Astrocyte of the cerebellum (primary cell): ENCODE measurements around the gene TTYH3.
"Not testable (repeated sequence)": the region's sequence is repeated elsewhere in the genome, so short reads cannot be mapped to it uniquely, and the experiment has no call there.

Experiments
- DNase-seq: peaks from one replicate; pipeline ENCODE4 v3.0.0-alpha.2; 2011; ENCODE audit warnings: low read depth
- H3K4me3 ChIP-seq: 2 replicates; pipeline ENCODE4 v1.5.1; 2011; ENCODE audit warnings: mild to moderate bottlenecking, low read depth, low read length, moderate library complexity
- in situ Hi-C: cut with HindIII; loops from 2 replicates; pipeline ENCODE4 v1.10.0; 2017; ENCODE audit warnings: low sequenced_read_pairs
- TF ChIP-seq, protein P1 (sequence below): IDR thresholded peaks from 2 replicates; pipeline ENCODE4 v1.5.1; 2012; ENCODE audit warnings: low read length, low read depth, moderate library complexity, mild to moderate bottlenecking; ENCODE audit errors: missing control alignments

Gene TTYH3

DNA sequence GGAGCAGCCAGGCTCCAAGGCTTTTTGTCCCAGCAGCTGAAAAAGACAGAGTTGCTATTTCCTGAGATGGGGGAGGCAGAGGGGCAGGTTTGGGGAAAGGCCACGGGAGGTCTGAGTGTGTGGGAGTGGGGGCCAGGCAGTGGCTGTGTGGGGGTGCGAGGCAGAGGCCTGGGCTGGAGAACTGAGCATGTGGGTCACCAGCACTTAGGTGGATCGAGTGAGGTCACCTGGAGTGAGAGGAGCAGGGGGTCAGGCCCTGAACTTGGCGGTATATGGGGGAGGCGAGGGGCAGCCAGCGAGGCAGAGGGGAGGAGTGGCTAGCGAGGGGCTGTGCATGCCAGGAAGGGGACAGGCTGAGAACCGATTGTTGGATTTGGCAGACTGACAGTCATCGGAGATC lies 44.7 kb upstream of the TTYH3 start:
- in situ Hi-C loops, result no loop called here
- no peak for DNase-seq
- TF ChIP-seq, protein P1, sequence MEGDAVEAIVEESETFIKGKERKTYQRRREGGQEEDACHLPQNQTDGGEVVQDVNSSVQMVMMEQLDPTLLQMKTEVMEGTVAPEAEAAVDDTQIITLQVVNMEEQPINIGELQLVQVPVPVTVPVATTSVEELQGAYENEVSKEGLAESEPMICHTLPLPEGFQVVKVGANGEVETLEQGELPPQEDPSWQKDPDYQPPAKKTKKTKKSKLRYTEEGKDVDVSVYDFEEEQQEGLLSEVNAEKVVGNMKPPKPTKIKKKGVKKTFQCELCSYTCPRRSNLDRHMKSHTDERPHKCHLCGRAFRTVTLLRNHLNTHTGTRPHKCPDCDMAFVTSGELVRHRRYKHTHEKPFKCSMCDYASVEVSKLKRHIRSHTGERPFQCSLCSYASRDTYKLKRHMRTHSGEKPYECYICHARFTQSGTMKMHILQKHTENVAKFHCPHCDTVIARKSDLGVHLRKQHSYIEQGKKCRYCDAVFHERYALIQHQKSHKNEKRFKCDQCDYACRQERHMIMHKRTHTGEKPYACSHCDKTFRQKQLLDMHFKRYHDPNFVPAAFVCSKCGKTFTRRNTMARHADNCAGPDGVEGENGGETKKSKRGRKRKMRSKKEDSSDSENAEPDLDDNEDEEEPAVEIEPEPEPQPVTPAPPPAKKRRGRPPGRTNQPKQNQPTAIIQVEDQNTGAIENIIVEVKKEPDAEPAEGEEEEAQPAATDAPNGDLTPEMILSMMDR, result no peak
- no peak overlapping the region for H3K4me3 ChIP-seq

DNA sequence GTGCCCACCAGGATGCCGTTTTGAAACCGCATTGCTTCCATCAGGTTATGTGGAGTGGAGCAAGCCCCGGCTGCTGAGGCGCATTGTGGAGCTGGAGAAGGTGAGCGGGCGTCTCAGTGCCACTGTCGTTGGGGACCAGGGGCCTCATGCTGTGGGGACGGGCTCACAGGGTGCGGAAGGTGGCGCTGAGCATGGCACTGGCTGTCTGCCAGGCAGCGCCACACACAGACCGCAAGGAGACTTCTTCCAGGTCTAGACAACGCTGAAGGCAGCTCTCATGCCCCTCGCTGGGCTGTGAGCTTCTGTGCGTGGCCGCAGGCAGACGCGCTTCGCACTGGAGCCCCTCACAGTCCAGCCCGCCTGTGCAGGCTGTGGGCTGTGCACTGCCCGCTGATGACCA lies 44.0 kb upstream of the TTYH3 start:
- no peak overlapping the region for H3K4me3 ChIP-seq

DNA sequence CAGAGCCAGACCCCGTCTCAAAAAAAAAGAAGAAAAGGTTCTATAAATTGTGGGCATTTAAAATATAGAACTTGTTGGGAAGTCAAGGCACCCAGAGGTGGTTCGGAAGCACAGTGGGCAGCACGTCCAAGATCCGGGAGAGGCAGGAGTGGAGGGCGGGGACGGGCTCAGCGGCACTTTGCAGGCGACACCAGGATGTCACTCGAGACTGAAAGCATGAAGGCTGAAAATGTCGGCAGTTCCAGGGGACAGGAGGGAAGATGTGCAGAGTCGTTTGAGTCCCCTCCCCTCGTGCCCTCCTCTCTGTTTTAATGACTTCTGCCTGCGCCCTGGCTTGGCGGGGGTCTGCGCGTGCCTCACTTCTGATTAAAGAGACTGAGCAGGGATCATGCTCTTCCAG lies 42.4 kb upstream of the TTYH3 start:
- no peak for DNase-seq
- in situ Hi-C loops, result no loop called here
- no peak overlapping the region for H3K4me3 ChIP-seq
- TF ChIP-seq, protein P1, result no peak

More for the DNA sequence above, 44.0 kb upstream of the TTYH3 start:
- in situ Hi-C loops, result no loop called here
- TF ChIP-seq, protein P1, result no peak
- DNase-seq, result no peak

DNA sequence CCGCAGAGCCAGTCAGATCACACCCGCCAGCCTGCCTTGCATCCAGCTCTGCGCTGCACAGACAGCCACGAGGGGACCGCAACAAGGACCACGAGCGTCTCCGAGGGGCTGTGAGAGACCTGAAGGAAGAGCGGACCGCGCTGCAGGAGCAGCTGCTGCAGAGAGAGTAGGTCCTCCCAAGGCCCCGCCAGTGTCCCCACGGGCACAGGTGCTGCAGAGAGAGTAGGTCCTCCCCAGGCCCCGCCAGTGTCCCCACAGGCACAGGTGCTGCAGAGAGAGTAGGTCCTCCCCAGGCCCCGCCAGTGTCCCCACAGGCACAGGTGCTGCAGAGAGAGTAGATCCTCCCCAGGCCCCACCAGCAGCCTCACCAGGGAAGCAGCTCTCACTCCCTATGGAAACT lies 41.8 kb upstream of the TTYH3 start:
- H3K4me3 ChIP-seq, DNase-seq, in situ Hi-C loops: not testable (repeated sequence)

- in situ Hi-C loops, result no loop called here
- DNase-seq, result no peak
- H3K4me3 ChIP-seq, result no peak overlapping the region
- TF ChIP-seq, protein P1, result no peak
These were observed 39.4 kb upstream of the TTYH3 start for GRCh38 chr7:2592375-2592865.

DNA sequence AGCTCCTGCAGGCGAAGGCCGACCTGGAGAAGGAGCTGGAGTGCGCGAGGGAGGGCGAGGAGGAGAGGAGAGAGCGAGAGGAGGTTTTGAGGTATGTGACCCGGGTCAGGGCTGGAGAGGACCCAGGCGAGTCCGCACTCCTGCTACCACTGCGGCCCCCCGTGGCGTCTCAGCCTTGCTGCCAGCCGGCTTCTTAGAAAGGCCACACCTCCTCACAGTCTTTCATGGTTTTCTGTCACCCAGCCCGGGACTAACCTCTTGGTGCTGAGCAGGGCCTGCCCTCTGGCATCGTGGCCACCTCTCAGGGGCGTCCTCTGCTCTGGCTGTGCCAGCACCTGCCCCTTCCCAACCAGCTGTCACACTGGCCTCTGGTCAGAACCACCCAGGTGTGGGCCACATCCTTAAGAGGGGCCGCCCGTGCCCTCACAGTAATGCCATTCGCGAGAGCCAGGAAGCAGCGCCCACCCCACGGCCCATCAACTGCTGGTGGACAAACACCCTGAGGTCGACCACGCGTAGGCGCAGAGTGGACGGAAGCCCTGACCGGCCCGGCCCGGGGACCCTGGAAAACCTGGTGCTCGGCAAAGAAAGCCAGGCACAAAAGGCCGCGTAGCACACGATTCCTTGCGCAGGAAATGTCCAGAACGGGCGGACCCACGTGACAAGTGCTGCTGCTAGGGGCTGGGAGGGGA lies 38.6 kb upstream of the TTYH3 start:
- H3K4me3 ChIP-seq, result no peak overlapping the region
- TF ChIP-seq, protein P1, result no peak
- DNase-seq, result no peak
- in situ Hi-C loops, result no loop called here

DNA sequence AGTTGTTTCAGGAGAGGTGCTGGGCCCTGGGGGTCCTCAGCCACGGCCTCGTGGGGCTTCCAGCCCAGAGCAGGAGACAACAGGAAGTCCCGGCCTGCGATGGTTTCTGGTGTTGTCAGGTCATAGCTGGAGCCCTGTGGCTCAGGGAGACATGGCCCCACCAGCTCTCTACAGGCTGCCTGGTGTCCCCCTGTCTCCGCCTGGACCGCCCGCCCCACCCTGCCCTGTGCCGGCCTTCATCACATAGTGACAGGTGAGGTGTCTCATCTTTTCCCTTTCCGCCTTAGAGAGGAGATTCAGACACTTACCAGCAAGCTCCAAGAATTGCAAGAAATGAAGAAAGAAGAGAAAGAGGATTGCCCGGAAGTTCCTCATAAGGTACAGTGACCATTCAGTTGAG lies 37.2 kb upstream of the TTYH3 start:
- H3K4me3 ChIP-seq, result no peak overlapping the region
- TF ChIP-seq, protein P1, result no peak
- in situ Hi-C loops, result no loop called here
- no peak for DNase-seq
